HepG2 (cell line): ENCODE measurements around the gene TMEM97. TPM values are rescaled to one million over a fixed set of nuclear protein-coding genes. Genes with fewer than 3 reads are reported as not detected.

Experiments
- ELF4 ChIP-seq: sonication (generic); formaldehyde crosslinking; IDR thresholded peaks from 2 replicates; pipeline ENCODE4 v1.5.0; 2020; ENCODE audit warnings: missing genetic modification reagents, mild to moderate bottlenecking, moderate library complexity, borderline replicate concordance
- FOXA1 ChIP-seq, 2 experiments: fragments of 450-650 bp in 1 of 2; sonication (generic) in 1 of 2; formaldehyde crosslinking in 1 of 2; IDR thresholded peaks; 2 replicates each; pipeline versions ENCODE4 v1.4.0 to v1.6.1; 2016 to 2020; ENCODE audit warnings: missing genetic modification reagents in 1 of 2
- FOXJ3 ChIP-seq: sonication (generic); formaldehyde crosslinking; IDR thresholded peaks from 2 replicates; pipeline ENCODE4 v1.4.0; 2020; ENCODE audit warnings: missing genetic modification reagents, mild to moderate bottlenecking, borderline replicate concordance
- HCFC1 ChIP-seq: fragments of 150-350 bp; IDR thresholded peaks from 2 replicates; pipeline ENCODE4 v1.6.1; 2014; ENCODE audit warnings: low read depth, low read length
- HNF4G ChIP-seq, 2 experiments: sonication (generic) in 1 of 2; formaldehyde crosslinking in 1 of 2; IDR thresholded peaks; 2 replicates each; pipeline versions ENCODE4 v1.4.0 to v1.6.1; 2011 to 2020; ENCODE audit warnings: borderline replicate concordance in 2 of 2, low read depth in 2 of 2, mild to moderate bottlenecking in 2 of 2, low read length in 1 of 2, missing genetic modification reagents in 1 of 2, moderate library complexity in 1 of 2
- KMT2B ChIP-seq: IDR thresholded peaks from 2 replicates; pipeline ENCODE4 v1.6.1; 2016; ENCODE audit warnings: missing genetic modification reagents, missing compliant biosample characterization
- NKX3-1 ChIP-seq: sonication (generic); formaldehyde crosslinking; IDR thresholded peaks from 2 replicates; pipeline ENCODE4 v1.5.0; 2020; ENCODE audit warnings: missing genetic modification reagents
- SALL1 ChIP-seq: sonication (generic); formaldehyde crosslinking; IDR thresholded peaks from 2 replicates; pipeline ENCODE4 v1.8.0; 2022; ENCODE audit warnings: mild to moderate bottlenecking, missing genetic modification reagents
- ZNF224 ChIP-seq: sonication (generic); formaldehyde crosslinking; IDR thresholded peaks from 2 replicates; pipeline ENCODE4 v1.5.0; 2020; ENCODE audit warnings: mild to moderate bottlenecking, missing genetic modification reagents
- ZNF619 ChIP-seq: sonication (generic); formaldehyde crosslinking; IDR thresholded peaks from 2 replicates; pipeline ENCODE4 v1.4.0; 2020; ENCODE audit warnings: mild to moderate bottlenecking, missing genetic modification reagents
- polyA plus RNA-seq, 8 experiments: library from polyadenylated mRNA; depleted of rRNA in 3 of 8; stranded (reverse) in 7 of 8; unstranded in 1 of 8; fragments of >200 nt; fragmentation: Illumina TruSeq in 4 of 8; extraction: Trizol in 4 of 8; gene quantifications; 2 replicates each; pipeline versions ENCODE4 v1.2.1 to v1.2.3, GENCODE V29; 2011 to 2016; ENCODE audit warnings: low read depth in 4 of 8, missing spikeins in 1 of 8, mixed read lengths in 1 of 8; ENCODE audit not compliant: insufficient read depth in 1 of 8
- total RNA-seq, 5 experiments: library from RNA; depleted of rRNA; stranded (reverse); fragments of >200 nt; fragmentation: Illumina TruSeq; extraction: Trizol; gene quantifications; 2 replicates each; pipeline ENCODE4 v1.2.3, GENCODE V29; 2016; ENCODE audit warnings: low read depth in 1 of 5
- TF ChIP-seq, protein P1 (sequence below): sonication (generic); formaldehyde crosslinking; IDR thresholded peaks from 2 replicates; pipeline ENCODE4 v1.4.0; 2020; ENCODE audit warnings: missing genetic modification reagents
- TF ChIP-seq, protein P2 (sequence below): sonication (generic); formaldehyde crosslinking; IDR thresholded peaks from 2 replicates; pipeline ENCODE4 v1.4.0; 2020; ENCODE audit warnings: missing genetic modification reagents
- TF ChIP-seq, protein P3 (sequence below), 2 experiments: fragments of 450-650 bp in 1 of 2; sonication (generic) in 1 of 2; formaldehyde crosslinking in 1 of 2; IDR thresholded peaks; 2 replicates each; pipeline versions ENCODE4 v1.6.1 to v1.8.0; 2016 to 2022; ENCODE audit warnings: antibody characterized with exemption in 1 of 2, mild to moderate bottlenecking in 1 of 2, missing genetic modification reagents in 1 of 2
- TF ChIP-seq, protein P4 (sequence below): sonication (generic); formaldehyde crosslinking; IDR thresholded peaks from 2 replicates; pipeline ENCODE4 v1.4.0; 2020; ENCODE audit warnings: missing genetic modification reagents

The TMEM97 gene
- total and polyA plus RNA-seq, 2 of the 13 experiments (the other 11 are each of a cell fraction or from before 2014, with no cell fraction given), result 69.6 to 137 TPM

DNA sequence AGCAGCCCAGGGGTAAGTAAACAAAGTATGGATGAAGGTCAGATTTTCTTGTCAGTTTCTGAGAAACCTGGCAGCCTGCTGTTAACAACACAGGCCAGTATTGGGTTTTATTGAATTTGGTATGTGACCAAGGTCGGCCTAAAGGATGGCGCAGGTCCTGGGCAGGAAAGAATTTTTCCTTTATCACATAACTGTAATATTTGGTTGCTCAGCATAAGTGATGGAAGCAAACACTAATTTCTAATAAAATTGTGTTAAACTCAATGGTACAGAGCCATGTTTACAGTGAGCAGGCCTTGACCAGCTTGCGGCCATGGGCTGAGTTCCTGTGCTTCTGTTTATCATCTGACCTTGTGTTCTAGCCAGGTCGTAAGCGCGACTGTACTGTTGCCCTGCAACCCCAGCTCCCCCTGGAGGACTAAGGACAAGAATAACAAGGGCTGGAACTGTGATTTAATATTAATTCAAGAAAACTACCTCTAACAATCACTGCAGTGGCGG lies 27.8 kb downstream of the TMEM97 start (continued):
- TF ChIP-seq, protein P1, sequence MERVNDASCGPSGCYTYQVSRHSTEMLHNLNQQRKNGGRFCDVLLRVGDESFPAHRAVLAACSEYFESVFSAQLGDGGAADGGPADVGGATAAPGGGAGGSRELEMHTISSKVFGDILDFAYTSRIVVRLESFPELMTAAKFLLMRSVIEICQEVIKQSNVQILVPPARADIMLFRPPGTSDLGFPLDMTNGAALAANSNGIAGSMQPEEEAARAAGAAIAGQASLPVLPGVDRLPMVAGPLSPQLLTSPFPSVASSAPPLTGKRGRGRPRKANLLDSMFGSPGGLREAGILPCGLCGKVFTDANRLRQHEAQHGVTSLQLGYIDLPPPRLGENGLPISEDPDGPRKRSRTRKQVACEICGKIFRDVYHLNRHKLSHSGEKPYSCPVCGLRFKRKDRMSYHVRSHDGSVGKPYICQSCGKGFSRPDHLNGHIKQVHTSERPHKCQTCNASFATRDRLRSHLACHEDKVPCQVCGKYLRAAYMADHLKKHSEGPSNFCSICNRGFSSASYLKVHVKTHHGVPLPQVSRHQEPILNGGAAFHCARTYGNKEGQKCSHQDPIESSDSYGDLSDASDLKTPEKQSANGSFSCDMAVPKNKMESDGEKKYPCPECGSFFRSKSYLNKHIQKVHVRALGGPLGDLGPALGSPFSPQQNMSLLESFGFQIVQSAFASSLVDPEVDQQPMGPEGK (CRISPR knock-in tag), result no peak
- peak; percentile 89; the same call in 1 of the 2 replicates for TF ChIP-seq FOXJ3
- no peak for TF ChIP-seq HCFC1
- 0 out of 2 replicates have a peak, but pooled peaks have one; percentile 17 for TF ChIP-seq ZNF619 (CRISPR knock-in tag)
- no peak for TF ChIP-seq ZNF224
- TF ChIP-seq, protein P2, sequence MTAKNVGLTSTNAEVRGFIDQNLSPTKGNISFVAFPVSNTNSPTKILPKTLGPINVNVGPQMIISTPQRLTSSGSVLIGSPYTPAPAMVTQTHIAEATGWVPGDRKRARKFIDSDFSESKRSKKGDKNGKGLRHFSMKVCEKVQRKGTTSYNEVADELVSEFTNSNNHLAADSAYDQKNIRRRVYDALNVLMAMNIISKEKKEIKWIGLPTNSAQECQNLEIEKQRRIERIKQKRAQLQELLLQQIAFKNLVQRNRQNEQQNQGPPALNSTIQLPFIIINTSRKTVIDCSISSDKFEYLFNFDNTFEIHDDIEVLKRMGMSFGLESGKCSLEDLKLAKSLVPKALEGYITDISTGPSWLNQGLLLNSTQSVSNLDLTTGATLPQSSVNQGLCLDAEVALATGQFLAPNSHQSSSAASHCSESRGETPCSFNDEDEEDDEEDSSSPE (CRISPR knock-in tag), result 0 out of 2 replicates have a peak, but pooled peaks have one; percentile 29
- TF ChIP-seq, protein P3, sequence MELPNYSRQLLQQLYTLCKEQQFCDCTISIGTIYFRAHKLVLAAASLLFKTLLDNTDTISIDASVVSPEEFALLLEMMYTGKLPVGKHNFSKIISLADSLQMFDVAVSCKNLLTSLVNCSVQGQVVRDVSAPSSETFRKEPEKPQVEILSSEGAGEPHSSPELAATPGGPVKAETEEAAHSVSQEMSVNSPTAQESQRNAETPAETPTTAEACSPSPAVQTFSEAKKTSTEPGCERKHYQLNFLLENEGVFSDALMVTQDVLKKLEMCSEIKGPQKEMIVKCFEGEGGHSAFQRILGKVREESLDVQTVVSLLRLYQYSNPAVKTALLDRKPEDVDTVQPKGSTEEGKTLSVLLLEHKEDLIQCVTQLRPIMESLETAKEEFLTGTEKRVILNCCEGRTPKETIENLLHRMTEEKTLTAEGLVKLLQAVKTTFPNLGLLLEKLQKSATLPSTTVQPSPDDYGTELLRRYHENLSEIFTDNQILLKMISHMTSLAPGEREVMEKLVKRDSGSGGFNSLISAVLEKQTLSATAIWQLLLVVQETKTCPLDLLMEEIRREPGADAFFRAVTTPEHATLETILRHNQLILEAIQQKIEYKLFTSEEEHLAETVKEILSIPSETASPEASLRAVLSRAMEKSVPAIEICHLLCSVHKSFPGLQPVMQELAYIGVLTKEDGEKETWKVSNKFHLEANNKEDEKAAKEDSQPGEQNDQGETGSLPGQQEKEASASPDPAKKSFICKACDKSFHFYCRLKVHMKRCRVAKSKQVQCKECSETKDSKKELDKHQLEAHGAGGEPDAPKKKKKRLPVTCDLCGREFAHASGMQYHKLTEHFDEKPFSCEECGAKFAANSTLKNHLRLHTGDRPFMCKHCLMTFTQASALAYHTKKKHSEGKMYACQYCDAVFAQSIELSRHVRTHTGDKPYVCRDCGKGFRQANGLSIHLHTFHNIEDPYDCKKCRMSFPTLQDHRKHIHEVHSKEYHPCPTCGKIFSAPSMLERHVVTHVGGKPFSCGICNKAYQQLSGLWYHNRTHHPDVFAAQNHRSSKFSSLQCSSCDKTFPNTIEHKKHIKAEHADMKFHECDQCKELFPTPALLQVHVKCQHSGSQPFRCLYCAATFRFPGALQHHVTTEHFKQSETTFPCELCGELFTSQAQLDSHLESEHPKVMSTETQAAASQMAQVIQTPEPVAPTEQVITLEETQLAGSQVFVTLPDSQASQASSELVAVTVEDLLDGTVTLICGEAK (IDR thresholded peaks at IDR 0.05), result no peak
- TF ChIP-seq, protein P3 (CRISPR knock-in tag; IDR thresholded peaks at IDR 0.05), result no peak
- TF ChIP-seq NKX3-1, result no peak
- no peak for TF ChIP-seq HNF4G (IDR thresholded peaks at IDR 0.05; ENCODE audit: borderline replicate concordance, low read depth, low read length)
- TF ChIP-seq HNF4G (CRISPR knock-in tag; IDR thresholded peaks at IDR 0.05; ENCODE audit: borderline replicate concordance, low read depth), result no peak
- no peak for TF ChIP-seq FOXA1 (IDR thresholded peaks at IDR 0.05)
- peak; percentile 77 for TF ChIP-seq FOXA1 (CRISPR knock-in tag; IDR thresholded peaks at IDR 0.05)
- TF ChIP-seq KMT2B (CRISPR knock-in tag), result no peak
- peak; percentile 77 for TF ChIP-seq SALL1 (CRISPR knock-in tag)
- no peak for TF ChIP-seq ELF4 (CRISPR knock-in tag)
- TF ChIP-seq, protein P4, sequence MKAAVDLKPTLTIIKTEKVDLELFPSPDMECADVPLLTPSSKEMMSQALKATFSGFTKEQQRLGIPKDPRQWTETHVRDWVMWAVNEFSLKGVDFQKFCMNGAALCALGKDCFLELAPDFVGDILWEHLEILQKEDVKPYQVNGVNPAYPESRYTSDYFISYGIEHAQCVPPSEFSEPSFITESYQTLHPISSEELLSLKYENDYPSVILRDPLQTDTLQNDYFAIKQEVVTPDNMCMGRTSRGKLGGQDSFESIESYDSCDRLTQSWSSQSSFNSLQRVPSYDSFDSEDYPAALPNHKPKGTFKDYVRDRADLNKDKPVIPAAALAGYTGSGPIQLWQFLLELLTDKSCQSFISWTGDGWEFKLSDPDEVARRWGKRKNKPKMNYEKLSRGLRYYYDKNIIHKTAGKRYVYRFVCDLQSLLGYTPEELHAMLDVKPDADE (CRISPR knock-in tag), result no peak
